GM12874 (cell line): ENCODE data around the gene POGZ.

Experiments used
- TF ChIP-seq, protein P1 (sequence below): IDR thresholded peaks from 2 replicates; pipeline ENCODE4 v1.5.1; 2011; ENCODE audit warnings: low read depth, mild to moderate bottlenecking, control low read depth, low read length, moderate library complexity; ENCODE audit not compliant: insufficient read depth

POGZ gene

GRCh38 chr1:151435174-151435573, 24.1 kb downstream of the POGZ start:
- TF ChIP-seq, protein P1, sequence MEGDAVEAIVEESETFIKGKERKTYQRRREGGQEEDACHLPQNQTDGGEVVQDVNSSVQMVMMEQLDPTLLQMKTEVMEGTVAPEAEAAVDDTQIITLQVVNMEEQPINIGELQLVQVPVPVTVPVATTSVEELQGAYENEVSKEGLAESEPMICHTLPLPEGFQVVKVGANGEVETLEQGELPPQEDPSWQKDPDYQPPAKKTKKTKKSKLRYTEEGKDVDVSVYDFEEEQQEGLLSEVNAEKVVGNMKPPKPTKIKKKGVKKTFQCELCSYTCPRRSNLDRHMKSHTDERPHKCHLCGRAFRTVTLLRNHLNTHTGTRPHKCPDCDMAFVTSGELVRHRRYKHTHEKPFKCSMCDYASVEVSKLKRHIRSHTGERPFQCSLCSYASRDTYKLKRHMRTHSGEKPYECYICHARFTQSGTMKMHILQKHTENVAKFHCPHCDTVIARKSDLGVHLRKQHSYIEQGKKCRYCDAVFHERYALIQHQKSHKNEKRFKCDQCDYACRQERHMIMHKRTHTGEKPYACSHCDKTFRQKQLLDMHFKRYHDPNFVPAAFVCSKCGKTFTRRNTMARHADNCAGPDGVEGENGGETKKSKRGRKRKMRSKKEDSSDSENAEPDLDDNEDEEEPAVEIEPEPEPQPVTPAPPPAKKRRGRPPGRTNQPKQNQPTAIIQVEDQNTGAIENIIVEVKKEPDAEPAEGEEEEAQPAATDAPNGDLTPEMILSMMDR: no peak

- TF ChIP-seq, protein P1: no peak
These were observed 31.2 kb downstream of the POGZ start for GRCh38 chr1:151428068-151428467.

- TF ChIP-seq, protein P1: no peak
These were observed 34.2 kb downstream of the POGZ start for GRCh38 chr1:151425103-151425502.

GRCh38 chr1:151419819-151420218, 39.5 kb downstream of the POGZ start:
- TF ChIP-seq, protein P1: no peak

DNA sequence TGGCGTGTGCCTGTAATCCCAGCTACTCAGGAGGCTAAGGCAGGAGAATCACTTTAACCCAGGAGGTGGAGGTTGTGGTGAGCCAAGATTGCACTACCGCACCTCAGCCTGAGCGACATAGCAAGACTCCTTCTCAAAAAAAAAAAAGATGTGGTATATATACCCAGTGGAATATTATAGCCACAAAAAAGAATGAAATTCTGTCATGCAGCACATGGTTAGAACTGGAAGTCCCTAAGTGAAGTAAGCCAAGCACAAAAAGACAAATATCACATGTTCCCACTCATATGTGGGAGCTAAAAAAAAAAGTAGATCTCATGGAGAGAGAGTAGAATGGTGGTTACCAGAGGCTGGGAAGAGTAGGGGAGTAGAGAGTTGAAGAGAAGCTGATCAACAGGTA, 41.2 kb downstream of the POGZ start:
- TF ChIP-seq, protein P1: no peak

- TF ChIP-seq, protein P1: no peak
These were observed 43.1 kb downstream of the POGZ start for GRCh38 chr1:151416231-151416630.

DNA sequence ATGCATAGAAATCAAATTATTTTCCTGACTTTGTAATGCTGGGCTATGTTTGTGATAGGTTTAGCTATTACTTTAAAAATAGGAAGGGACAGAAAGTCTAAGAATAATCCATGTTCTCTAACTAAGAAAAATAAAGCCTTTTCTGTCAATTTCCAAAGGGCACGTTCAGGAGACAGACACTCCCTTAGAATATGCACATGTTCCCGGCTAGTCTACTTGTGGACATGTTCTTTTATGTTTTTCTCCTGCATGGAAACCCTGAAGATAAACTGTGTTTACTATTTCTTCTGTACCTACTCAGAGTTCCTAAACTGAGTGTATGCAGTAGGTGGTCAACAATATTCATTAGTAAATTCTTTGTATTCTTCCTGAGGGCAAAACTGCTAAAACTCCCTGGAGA, 47.4 kb downstream of the POGZ start:
- TF ChIP-seq, protein P1: no peak

DNA sequence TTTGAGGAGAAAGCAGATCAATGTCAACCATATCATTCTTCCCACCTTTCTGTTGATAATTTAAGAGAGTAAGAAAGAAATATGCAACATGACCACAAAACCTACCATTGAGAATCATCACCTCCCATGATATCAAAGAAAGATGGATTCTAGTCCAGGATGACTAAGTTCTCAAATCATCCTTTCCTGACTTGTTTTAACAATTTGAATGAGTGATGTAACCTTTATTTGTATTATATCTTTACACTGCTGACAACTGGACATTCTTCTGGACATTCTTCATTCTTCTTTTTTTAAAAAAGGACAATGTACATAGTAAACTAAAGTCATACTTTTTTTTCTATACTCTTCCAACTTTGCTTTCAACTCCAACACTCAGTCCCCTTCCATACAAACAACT, 50.4 kb downstream of the POGZ start:
- TF ChIP-seq, protein P1: no peak
